HEK293 (cell line): Measurements from ENCODE around the gene PIK3C2G.

Experiments
- CTCF ChIA-PET: fragments of 350-600 bp; formaldehyde crosslinking; extraction: SDS; loops from one replicate; lab custom pipeline; 2021; ENCODE audit warnings: antibody characterized with exemption; lab: Yijun Ruan, JAX
- POLR2A ChIA-PET: fragments of 300-600 bp; formaldehyde crosslinking; extraction: SDS; loops from one replicate; lab custom pipeline; 2020; ENCODE audit warnings: antibody characterized with exemption, inconsistent platforms; lab: Yijun Ruan, JAX
- H3K27ac ChIP-seq: fragments of 200-500 bp; sonication (Bioruptor generic); 2 replicates; pipeline ENCODE4 v1.5.1; 2014; ENCODE audit warnings: low read depth, low read length, control low read depth, inconsistent platforms; ENCODE audit errors: extremely low read depth
- H3K36me3 ChIP-seq, 2 experiments: fragments of 200-500 bp in 1 of 2; sonication (Bioruptor generic) in 1 of 2; 1 replicate in 1 of 2; 2 replicates in 1 of 2; pipeline ENCODE4 v1.5.1; 2014 to 2017; ENCODE audit warnings: inconsistent platforms in 2 of 2, low read length in 2 of 2; ENCODE audit not compliant: control insufficient read depth in 2 of 2, insufficient read depth in 1 of 2
- H3K4me1 ChIP-seq: fragments of 200-500 bp; sonication (Bioruptor generic); 2 replicates; pipeline ENCODE4 v1.5.1; 2014; ENCODE audit warnings: mild to moderate bottlenecking, low read length, inconsistent platforms; ENCODE audit not compliant: control insufficient read depth, insufficient read depth
- H3K4me3 ChIP-seq: 2 replicates; pipeline ENCODE4 v1.5.1; 2011; ENCODE audit warnings: low read depth, mild to moderate bottlenecking, control low read depth, low read length, moderate library complexity
- H3K9me3 ChIP-seq: fragments of 200-500 bp; sonication (Bioruptor generic); 2 replicates; pipeline ENCODE4 v1.5.1; 2014; ENCODE audit warnings: low read depth, low read length, inconsistent platforms; ENCODE audit not compliant: control insufficient read depth, insufficient read depth
- KLF8 ChIP-seq: fragments of 450-650 bp; formaldehyde crosslinking; IDR thresholded peaks from 2 replicates; pipeline ENCODE4 v1.5.1; 2016; ENCODE audit warnings: missing biosample characterization, missing genetic modification characterization
- MEIS1 ChIP-seq: sonication (generic); formaldehyde crosslinking; IDR thresholded peaks from 2 replicates; pipeline ENCODE4 v1.8.1; 2022; ENCODE audit warnings: missing genetic modification reagents, mild to moderate bottlenecking, borderline replicate concordance
- TSHZ1 ChIP-seq: fragments of 450-650 bp; formaldehyde crosslinking; IDR thresholded peaks from 2 replicates; pipeline ENCODE4 v1.5.1; 2016; ENCODE audit warnings: missing biosample characterization, missing genetic modification characterization, borderline replicate concordance
- YY1 ChIP-seq: fragments of 450-650 bp; formaldehyde crosslinking; IDR thresholded peaks from 2 replicates; pipeline ENCODE4 v1.5.1; 2018; ENCODE audit warnings: missing biosample characterization, missing genetic modification characterization
- ZNF10 ChIP-seq: fragments of 450-650 bp; formaldehyde crosslinking; IDR thresholded peaks from 2 replicates; pipeline ENCODE4 v1.5.1; 2017; ENCODE audit warnings: missing biosample characterization, missing genetic modification characterization
- ZNF146 ChIP-seq: fragments of 450-650 bp; formaldehyde crosslinking; IDR thresholded peaks from 2 replicates; pipeline ENCODE4 v1.5.1; 2016; ENCODE audit warnings: missing biosample characterization, missing genetic modification characterization
- ZNF211 ChIP-seq: fragments of 450-650 bp; formaldehyde crosslinking; IDR thresholded peaks from 2 replicates; pipeline ENCODE4 v1.5.1; 2016; ENCODE audit warnings: low read depth, missing biosample characterization, missing genetic modification characterization
- ZNF302 ChIP-seq: fragments of 450-650 bp; formaldehyde crosslinking; IDR thresholded peaks from 2 replicates; pipeline ENCODE4 v1.5.1; 2016; ENCODE audit warnings: missing biosample characterization, missing genetic modification characterization, low read depth
- ZNF473 ChIP-seq: fragments of 450-650 bp; formaldehyde crosslinking; IDR thresholded peaks from 2 replicates; pipeline ENCODE4 v1.5.1; 2017; ENCODE audit warnings: missing biosample characterization, missing genetic modification characterization
- ZNF48 ChIP-seq: fragments of 450-650 bp; formaldehyde crosslinking; IDR thresholded peaks from 2 replicates; pipeline ENCODE4 v1.5.1; 2016; ENCODE audit warnings: missing biosample characterization, missing genetic modification characterization
- ZNF548 ChIP-seq: fragments of 450-650 bp; formaldehyde crosslinking; IDR thresholded peaks from 2 replicates; pipeline ENCODE4 v1.5.1; 2016; ENCODE audit warnings: missing biosample characterization, missing genetic modification characterization
- ZNF596 ChIP-seq: fragments of 450-650 bp; IDR thresholded peaks from 2 replicates; pipeline ENCODE4 v1.5.0; 2018; ENCODE audit warnings: missing biosample characterization, mild to moderate bottlenecking, missing genetic modification characterization, moderate library complexity
- ZNF645 ChIP-seq: fragments of 450-650 bp; formaldehyde crosslinking; IDR thresholded peaks from 2 replicates; pipeline ENCODE4; 2016; ENCODE audit warnings: missing biosample characterization, missing genetic modification characterization
- TF ChIP-seq, protein P1 (sequence below): fragments of 450-650 bp; formaldehyde crosslinking; IDR thresholded peaks from 2 replicates; pipeline ENCODE4 v1.5.1; 2016; ENCODE audit warnings: missing biosample characterization, missing genetic modification characterization
- TF ChIP-seq, protein P2 (sequence below): fragments of 450-650 bp; formaldehyde crosslinking; IDR thresholded peaks from 2 replicates; pipeline ENCODE4 v1.5.1; 2016; ENCODE audit warnings: missing biosample characterization, missing genetic modification characterization
- TF ChIP-seq, protein P3 (sequence below): fragments of 450-650 bp; formaldehyde crosslinking; IDR thresholded peaks from 2 replicates; pipeline ENCODE4 v1.5.0; 2017; ENCODE audit warnings: missing biosample characterization, missing genetic modification characterization, borderline replicate concordance

PIK3C2G gene

GRCh38 chr12:18631339-18631738, 370.0 kb downstream of the PIK3C2G start (continued):
- no peak for TF ChIP-seq ZNF645
- no peak for TF ChIP-seq TSHZ1 (tag by site-specific recombination)
- TF ChIP-seq ZNF302: no peak
- TF ChIP-seq ZNF548: no peak
- TF ChIP-seq ZNF146 (tag by site-specific recombination): no peak
- TF ChIP-seq, all 188 proteins: peak for 0

DNA sequence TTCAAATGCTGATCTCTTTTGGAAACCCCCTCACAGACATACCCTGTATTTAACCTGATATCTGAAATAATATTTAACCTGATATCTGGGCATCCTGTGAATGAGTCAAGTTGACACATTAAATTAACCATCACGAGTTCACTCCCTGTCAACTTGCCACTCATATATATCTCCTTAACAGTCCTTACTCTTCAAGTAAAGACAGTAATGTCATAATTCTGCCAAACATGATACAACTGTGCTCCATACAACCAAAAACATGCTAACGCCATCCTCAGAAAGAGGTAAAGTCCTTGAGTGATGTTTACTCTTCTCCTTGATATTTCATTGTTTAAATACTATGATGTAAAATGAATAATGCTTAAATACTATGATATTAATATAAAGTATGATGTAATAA, 371.5 kb downstream of the PIK3C2G start:
- no peaks in the 10 kb centered on the region for H3K9me3 ChIP-seq
- no peaks in the 10 kb centered on the region for H3K36me3 ChIP-seq
- H3K4me3 ChIP-seq: no peak overlapping the region
- ChIA-PET POLR2A (no interaction called here), CTCF (no interaction called here)
- H3K27ac ChIP-seq: no peak overlapping the region
- TF ChIP-seq, protein P1, sequence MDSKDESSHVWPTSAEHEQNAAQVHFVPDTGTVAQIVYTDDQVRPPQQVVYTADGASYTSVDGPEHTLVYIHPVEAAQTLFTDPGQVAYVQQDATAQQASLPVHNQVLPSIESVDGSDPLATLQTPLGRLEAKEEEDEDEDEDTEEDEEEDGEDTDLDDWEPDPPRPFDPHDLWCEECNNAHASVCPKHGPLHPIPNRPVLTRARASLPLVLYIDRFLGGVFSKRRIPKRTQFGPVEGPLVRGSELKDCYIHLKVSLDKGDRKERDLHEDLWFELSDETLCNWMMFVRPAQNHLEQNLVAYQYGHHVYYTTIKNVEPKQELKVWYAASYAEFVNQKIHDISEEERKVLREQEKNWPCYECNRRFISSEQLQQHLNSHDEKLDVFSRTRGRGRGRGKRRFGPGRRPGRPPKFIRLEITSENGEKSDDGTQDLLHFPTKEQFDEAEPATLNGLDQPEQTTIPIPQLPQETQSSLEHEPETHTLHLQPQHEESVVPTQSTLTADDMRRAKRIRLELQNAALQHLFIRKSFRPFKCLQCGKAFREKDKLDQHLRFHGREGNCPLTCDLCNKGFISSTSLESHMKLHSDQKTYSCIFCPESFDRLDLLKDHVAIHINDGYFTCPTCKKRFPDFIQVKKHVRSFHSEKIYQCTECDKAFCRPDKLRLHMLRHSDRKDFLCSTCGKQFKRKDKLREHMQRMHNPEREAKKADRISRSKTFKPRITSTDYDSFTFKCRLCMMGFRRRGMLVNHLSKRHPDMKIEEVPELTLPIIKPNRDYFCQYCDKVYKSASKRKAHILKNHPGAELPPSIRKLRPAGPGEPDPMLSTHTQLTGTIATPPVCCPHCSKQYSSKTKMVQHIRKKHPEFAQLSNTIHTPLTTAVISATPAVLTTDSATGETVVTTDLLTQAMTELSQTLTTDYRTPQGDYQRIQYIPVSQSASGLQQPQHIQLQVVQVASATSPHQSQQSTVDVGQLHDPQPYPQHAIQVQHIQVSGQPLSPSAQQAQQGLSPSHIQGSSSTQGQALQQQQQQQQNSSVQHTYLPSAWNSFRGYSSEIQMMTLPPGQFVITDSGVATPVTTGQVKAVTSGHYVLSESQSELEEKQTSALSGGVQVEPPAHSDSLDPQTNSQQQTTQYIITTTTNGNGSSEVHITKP (tag by site-specific recombination): no peak
- no peak for TF ChIP-seq MEIS1
- TF ChIP-seq ZNF211: no peak
- TF ChIP-seq YY1 (tag by site-specific recombination): no peak
- TF ChIP-seq ZNF10 (tag by site-specific recombination): no peak
- TF ChIP-seq ZNF596: no peak
- TF ChIP-seq, protein P2, sequence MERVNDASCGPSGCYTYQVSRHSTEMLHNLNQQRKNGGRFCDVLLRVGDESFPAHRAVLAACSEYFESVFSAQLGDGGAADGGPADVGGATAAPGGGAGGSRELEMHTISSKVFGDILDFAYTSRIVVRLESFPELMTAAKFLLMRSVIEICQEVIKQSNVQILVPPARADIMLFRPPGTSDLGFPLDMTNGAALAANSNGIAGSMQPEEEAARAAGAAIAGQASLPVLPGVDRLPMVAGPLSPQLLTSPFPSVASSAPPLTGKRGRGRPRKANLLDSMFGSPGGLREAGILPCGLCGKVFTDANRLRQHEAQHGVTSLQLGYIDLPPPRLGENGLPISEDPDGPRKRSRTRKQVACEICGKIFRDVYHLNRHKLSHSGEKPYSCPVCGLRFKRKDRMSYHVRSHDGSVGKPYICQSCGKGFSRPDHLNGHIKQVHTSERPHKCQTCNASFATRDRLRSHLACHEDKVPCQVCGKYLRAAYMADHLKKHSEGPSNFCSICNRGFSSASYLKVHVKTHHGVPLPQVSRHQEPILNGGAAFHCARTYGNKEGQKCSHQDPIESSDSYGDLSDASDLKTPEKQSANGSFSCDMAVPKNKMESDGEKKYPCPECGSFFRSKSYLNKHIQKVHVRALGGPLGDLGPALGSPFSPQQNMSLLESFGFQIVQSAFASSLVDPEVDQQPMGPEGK: no peak
- no peak for TF ChIP-seq ZNF48 (tag by site-specific recombination)
- no peak for TF ChIP-seq ZNF473 (tag by site-specific recombination)
- TF ChIP-seq, protein P3, sequence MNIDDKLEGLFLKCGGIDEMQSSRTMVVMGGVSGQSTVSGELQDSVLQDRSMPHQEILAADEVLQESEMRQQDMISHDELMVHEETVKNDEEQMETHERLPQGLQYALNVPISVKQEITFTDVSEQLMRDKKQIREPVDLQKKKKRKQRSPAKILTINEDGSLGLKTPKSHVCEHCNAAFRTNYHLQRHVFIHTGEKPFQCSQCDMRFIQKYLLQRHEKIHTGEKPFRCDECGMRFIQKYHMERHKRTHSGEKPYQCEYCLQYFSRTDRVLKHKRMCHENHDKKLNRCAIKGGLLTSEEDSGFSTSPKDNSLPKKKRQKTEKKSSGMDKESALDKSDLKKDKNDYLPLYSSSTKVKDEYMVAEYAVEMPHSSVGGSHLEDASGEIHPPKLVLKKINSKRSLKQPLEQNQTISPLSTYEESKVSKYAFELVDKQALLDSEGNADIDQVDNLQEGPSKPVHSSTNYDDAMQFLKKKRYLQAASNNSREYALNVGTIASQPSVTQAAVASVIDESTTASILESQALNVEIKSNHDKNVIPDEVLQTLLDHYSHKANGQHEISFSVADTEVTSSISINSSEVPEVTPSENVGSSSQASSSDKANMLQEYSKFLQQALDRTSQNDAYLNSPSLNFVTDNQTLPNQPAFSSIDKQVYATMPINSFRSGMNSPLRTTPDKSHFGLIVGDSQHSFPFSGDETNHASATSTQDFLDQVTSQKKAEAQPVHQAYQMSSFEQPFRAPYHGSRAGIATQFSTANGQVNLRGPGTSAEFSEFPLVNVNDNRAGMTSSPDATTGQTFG: no peak
- no peak for TF ChIP-seq KLF8
- no peaks in the 10 kb centered on the region for H3K4me1 ChIP-seq
